HG02938 (cell line): ENCODE results near the gene GOLGA8N.
A peak's percentile ranks its signal among the peaks of the same experiment; 100 is the strongest.
"Not testable (repeated sequence)": the region's sequence is repeated elsewhere in the genome, so short reads cannot be mapped to it uniquely, and the experiment has no call there.

Experiments
- ATAC-seq: cut with Tn5 transposase; IDR thresholded peaks from one replicate; pipeline ENCODE4 v1.9.1; 2021; ENCODE audit warnings: mild to moderate bottlenecking, moderate library complexity; ENCODE audit not compliant: unreplicated experiment

Gene GOLGA8N

GRCh38 chr15:32593151-32593550, at the start of gene GOLGA8N:
Gene GOLGA8N, plus strand, starts transcription at chr15:32593456.
- not testable (repeated sequence) for ATAC-seq

- not testable (repeated sequence) for ATAC-seq
Measured at GRCh38 chr15:32543456-32543855, 49.8 kb upstream of the GOLGA8N start.

DNA sequence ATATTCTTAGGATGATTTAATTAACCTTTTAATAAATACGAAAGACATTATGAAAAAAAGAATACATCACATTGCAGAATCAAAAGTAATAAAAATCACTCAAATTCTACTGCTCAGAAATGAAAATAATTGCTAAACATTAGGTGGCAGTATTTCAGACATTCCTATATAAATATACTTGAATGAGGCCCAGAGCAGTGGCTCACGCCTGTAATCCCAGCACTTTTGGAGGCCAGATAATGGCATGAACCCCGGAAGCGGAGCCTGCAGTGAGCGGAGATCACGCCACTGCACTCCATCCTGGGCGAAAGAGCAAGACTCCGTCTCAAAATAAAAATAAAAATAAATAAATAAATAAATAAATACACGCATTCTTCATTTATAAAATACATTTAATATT, 48.1 kb upstream of the GOLGA8N start:
- not testable (repeated sequence) for ATAC-seq

DNA sequence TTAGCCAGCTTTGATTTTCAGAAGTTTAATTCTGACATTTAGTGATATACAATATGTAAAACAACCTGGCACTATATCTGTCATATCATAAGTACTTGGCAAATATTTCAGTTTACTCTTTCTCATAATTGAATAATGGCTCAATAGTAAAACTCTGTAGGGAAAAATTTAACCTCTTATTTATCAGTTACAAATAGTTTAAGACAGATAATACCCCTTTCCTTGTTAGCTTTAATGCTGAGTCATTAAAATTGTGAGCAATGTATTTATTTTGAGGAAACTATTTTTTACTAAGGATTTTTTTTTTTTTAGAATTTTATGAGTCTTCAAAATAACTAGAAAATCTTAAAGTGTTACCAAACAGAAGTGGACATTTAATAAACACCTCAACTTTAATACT, 38.7 kb upstream of the GOLGA8N start:
- ATAC-seq: not testable (repeated sequence)

- not testable (repeated sequence) for ATAC-seq
Measured at GRCh38 chr15:32562198-32562597, 31.1 kb upstream of the GOLGA8N start.

DNA sequence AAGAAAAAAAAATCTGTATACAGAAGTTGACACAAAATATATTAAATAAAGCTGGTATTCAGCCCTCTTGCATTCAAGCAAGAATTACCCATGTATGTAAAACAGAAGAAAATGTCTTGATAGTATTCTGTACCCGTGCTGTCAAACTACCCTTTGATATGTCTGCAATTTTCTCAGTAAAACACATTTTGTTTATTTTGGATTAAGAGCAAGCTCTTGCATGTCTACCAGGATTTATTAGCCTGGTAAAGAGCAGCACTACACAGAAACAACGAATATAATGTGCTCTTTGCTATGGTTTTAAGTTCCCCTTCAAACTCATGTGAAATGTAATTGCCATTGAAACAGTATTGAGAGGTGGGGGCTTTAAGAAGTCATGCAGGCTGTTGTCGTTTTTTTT, 24.3 kb upstream of the GOLGA8N start:
- not testable (repeated sequence) for ATAC-seq

GRCh38 chr15:32578482-32578881, 14.8 kb upstream of the GOLGA8N start:
- not testable (repeated sequence) for ATAC-seq

- ATAC-seq: not testable (repeated sequence)
Measured at GRCh38 chr15:32585844-32586243, 7.4 kb upstream of the GOLGA8N start.

GRCh38 chr15:32609518-32609917, 16.3 kb downstream of the GOLGA8N start:
- not testable (repeated sequence) for ATAC-seq

- not testable (repeated sequence) for ATAC-seq
Measured at GRCh38 chr15:32610719-32611118, 17.5 kb downstream of the GOLGA8N start.

GRCh38 chr15:32614712-32615050, 21.4 kb downstream of the GOLGA8N start:
- peak; percentile 15 for ATAC-seq

- peak; percentile 69 for ATAC-seq
Measured at GRCh38 chr15:32615051-32615870, 22.0 kb downstream of the GOLGA8N start, which contains the start of gene ARHGAP11A. Gene ARHGAP11A, plus strand, starts transcription at chr15:32615504. Its CDS starts 708 bp downstream, at chr15:32616212.

GRCh38 chr15:32615871-32616426, 22.7 kb downstream of the GOLGA8N start:
- peak; percentile 8 for ATAC-seq

DNA sequence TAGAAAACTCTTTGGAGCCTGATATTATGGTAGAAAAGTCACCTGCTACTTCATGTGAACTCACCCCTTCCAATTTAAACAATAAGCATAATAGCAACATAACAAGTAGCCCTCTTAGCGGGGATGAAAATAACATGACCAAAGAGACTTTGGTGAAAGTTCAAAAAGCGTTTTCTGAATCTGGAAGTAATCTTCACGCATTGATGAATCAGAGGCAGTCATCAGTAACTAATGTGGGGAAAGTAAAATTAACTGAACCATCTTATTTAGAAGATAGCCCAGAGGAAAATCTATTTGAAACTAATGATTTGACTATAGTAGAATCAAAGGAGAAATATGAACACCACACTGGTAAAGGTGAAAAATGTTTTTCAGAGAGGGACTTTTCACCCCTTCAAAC, 43.2 kb downstream of the GOLGA8N start:
- ATAC-seq: no peak

- peak; percentile 55 for ATAC-seq
Measured at GRCh38 chr15:32636908-32637567, 43.8 kb downstream of the GOLGA8N start.

GRCh38 chr15:32637704-32638103, 44.4 kb downstream of the GOLGA8N start:
- ATAC-seq: no peak

- no peak for ATAC-seq
Measured at GRCh38 chr15:32641517-32642059, 48.3 kb downstream of the GOLGA8N start, which contains the start of gene SCG5. Gene SCG5, plus strand, starts transcription at chr15:32641710. Its CDS starts 1,883 bp downstream, at chr15:32643593.

- no peak for ATAC-seq
Measured at GRCh38 chr15:32642667-32643435, 49.6 kb downstream of the GOLGA8N start.

DNA sequence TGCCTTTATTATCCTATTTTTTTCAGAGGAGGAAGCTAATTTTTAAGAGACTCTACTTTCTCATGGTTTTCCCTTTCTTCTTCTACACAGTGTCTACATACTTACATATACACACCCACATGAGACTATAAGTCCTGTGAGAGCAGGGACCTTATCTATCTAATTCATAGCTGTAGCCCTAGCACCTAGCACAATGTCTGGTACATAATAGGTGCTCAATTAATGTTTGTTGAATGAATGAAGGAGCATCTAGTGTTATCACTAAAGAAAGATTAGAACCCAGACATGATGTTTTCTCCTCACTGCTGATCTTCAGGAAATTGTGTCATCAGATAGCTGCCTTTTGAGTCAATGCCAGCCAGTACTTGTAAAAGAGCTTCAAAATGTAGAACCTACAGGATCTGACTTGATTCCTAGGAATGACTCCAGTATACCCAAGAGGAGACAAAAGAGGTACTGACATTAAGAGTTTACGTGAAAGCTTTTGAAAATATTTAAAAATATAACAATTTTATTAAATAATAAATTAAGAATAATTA, 50.7 kb downstream of the GOLGA8N start:
- ATAC-seq: no peak

GRCh38 chr15:32646291-32646690, 53.0 kb downstream of the GOLGA8N start:
- no peak for ATAC-seq
